Astrocyte (in vitro differentiated cells and primary cell): ENCODE measurements around the gene ODF2.

Experiments
- EZH2 ChIP-seq: IDR thresholded peaks from 2 replicates; pipeline ENCODE4 v1.6.1; 2012; ENCODE audit warnings: mild to moderate bottlenecking, low read length, inconsistent platforms; ENCODE audit not compliant: insufficient read depth
- TF ChIP-seq, protein P1 (sequence below): IDR thresholded peaks from 2 replicates; pipeline ENCODE4 v1.5.1; 2011; ENCODE audit warnings: low read depth, mild to moderate bottlenecking, inconsistent platforms, low read length, moderate library complexity; ENCODE audit not compliant: insufficient read depth

DNA sequence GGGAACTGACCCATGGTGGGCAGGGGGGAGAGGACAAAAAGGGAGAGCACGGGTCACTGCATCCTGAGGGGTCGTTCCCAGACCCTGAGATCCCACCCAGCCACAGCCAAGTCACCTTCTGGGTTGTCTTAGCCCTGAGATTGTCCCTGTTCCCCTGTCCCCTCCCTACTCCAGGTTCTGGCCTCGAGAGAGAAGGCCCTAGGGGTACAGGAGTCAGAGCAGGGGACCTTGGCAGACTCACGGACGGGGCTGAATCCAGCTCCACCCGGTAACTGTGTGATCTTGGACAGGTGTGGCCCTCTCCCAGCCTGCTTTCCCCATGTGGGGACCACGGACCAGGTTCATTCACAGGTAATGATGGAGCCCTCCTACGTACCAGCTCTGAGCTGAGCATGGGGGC, 46.4 kb upstream of the ODF2 start:
- TF ChIP-seq, protein P1, sequence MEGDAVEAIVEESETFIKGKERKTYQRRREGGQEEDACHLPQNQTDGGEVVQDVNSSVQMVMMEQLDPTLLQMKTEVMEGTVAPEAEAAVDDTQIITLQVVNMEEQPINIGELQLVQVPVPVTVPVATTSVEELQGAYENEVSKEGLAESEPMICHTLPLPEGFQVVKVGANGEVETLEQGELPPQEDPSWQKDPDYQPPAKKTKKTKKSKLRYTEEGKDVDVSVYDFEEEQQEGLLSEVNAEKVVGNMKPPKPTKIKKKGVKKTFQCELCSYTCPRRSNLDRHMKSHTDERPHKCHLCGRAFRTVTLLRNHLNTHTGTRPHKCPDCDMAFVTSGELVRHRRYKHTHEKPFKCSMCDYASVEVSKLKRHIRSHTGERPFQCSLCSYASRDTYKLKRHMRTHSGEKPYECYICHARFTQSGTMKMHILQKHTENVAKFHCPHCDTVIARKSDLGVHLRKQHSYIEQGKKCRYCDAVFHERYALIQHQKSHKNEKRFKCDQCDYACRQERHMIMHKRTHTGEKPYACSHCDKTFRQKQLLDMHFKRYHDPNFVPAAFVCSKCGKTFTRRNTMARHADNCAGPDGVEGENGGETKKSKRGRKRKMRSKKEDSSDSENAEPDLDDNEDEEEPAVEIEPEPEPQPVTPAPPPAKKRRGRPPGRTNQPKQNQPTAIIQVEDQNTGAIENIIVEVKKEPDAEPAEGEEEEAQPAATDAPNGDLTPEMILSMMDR, result no peak
- no peak for TF ChIP-seq EZH2
